ENCODE data around the gene F2R.

GRCh38 chr5:76765249-76765648 lies 49.3 kb downstream of the F2R start:
- TF ChIP-seq CTCF (IDR thresholded peaks at IDR 0.05 in 8 of 11, conservative IDR thresholded peaks at IDR 0.05 in 3 of 11) (no peak), POLR2A (IDR thresholded peaks at IDR 0.05) (no peak)
